Fibroblast of peridontal ligament (primary cell): ENCODE measurements around the gene KLF16.

Experiments used
- DNase-seq: peaks from one replicate; pipeline ENCODE4 v3.0.0-alpha.2; 2010; ENCODE audit errors: extremely low read depth

Gene KLF16

DNA sequence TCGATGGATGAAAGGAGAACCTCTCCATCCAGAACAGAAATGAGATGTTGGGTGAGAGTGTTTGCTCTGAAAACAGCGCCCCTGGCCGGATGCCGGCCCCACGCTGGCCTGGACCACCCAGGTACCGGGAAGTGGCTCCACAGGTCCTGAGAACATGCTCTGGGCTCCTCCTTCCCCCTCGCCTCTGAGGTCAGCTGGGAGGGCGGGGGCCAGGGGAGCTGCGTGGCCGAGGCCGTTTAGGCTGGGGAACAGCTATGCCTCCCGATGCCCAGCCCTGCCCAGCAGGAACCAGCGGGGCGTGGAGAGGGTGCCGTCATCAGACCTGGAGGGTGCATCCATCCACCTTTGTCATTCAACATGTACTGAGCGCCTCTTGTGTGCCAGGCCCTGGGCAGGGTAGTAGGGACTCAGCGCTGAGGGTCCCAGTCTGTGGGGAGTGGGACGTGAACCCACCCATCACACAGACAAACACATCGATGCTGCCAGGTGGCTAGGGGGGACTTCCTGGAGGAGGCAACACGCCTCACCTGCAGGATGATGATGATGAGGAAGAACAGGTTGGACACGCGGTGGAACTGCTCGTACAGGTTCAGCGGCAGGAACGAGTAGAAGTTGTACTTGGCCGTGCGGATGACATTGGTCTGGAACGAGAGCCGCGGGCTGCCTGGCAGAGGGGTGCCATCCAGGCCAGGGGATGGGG, 55.5 kb downstream of the KLF16 start:
- DNase-seq = no peak

DNA sequence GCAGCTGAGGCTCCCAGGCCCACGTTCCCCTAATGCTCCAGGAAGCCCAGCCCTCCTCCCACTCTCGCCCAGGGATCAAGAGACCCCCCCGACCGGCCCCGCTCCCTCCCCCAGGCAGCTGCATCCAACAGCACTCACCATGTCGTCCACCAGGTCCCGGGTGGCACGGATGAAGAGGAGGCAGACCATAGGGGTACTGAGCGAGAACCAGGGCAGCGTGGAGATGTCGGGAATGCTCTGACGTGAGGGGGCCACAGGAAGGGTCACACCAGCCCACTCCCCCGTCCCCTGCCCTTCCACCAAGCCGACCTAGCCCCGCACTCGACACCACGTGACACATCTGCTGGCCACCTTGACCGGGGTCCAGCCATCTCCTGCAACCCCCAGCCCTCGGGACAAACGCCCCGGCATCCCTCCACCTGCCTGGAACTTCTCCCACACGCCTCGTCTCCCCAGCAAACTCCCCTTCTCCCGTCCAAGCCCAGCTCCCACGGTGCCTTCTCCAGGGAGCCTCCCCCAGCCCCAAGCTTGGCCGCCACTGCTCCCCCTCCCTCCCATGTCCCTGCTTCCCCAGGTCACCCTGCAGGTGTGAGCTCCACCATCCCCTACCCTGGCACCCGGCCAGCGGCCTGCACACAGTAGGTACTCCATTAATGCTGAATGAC, 56.2 kb downstream of the KLF16 start:
- no peak for DNase-seq

- DNase-seq = no peak
Measured at GRCh38 chr19:1806184-1807029, 57.0 kb downstream of the KLF16 start.

- DNase-seq = no peak
Measured at GRCh38 chr19:1805401-1806183, 57.8 kb downstream of the KLF16 start.

GRCh38 chr19:1804858-1805257, 58.5 kb downstream of the KLF16 start:
- no peak for DNase-seq
